Thoracic aorta (tissue), 2 donors: ENCODE measurements around the gene ZNF562. TPM values are rescaled to one million over a fixed set of nuclear protein-coding genes. Genes with fewer than 3 reads are reported as not detected.
A peak's percentile ranks its signal among the peaks of the same experiment; 100 is the strongest.

Source experiments
- ATAC-seq: fragments of 150-250 bp; one replicate; pipeline ENCODE4 v1.8.0; 2017; ENCODE audit warnings: low read depth; ENCODE audit not compliant: insufficient number of reproducible peaks, low FRiP score
- DNase-seq: peaks from one replicate; pipeline ENCODE4 v3.0.0-alpha.2; 2020; ENCODE audit warnings: low spot score
- H3K27ac ChIP-seq, 2 donors: fragments of 200-600 bp; sonication (generic); 1 replicate in 1 of 2; 2 replicates in 1 of 2; pipeline ENCODE4 v1.5.1; 2016; ENCODE audit warnings: mild to moderate bottlenecking in 2 of 2, moderate library complexity in 2 of 2
- H3K27me3 ChIP-seq: fragments of 200-600 bp; sonication (generic); replicated peaks from 2 replicates; pipeline ENCODE4 v1.6.0; 2016; ENCODE audit warnings: mild to moderate bottlenecking; ENCODE audit not compliant: insufficient read depth
- H3K36me3 ChIP-seq: fragments of 200-600 bp; sonication (generic); one replicate; pipeline ENCODE4 v1.5.1; 2016
- H3K4me1 ChIP-seq, 2 donors: fragments of 200-600 bp; sonication (generic); 1 replicate in 1 of 2; 2 replicates in 1 of 2; pipeline versions ENCODE4 v1.5.1 to v1.6.0; 2016; ENCODE audit warnings: low read depth in 2 of 2, mild to moderate bottlenecking in 1 of 2; ENCODE audit not compliant: control insufficient read depth in 1 of 2
- H3K4me3 ChIP-seq: fragments of 200-600 bp; sonication (generic); 2 replicates; pipeline ENCODE4 v1.5.1; 2016; ENCODE audit warnings: mild to moderate bottlenecking
- H3K9me3 ChIP-seq: fragments of 200-600 bp; sonication (generic); 2 replicates; pipeline ENCODE4 v1.5.1; 2016
- total RNA-seq, 2 donors: library from RNA; depleted of rRNA; stranded (reverse); fragments of >200 nt; gene quantifications; one replicate each; pipeline versions ENCODE4 v1.1.0 to v1.2.3, GENCODE V29; 2016
- TF ChIP-seq, protein P1 (sequence below): fragments of 200-600 bp; sonication (generic); IDR thresholded peaks from one replicate; pipeline ENCODE4 v1.5.1; 2019; ENCODE audit warnings: antibody characterized with exemption

ZNF562 gene
- total RNA-seq, 2 donors from 2014 or later, result 13.3 to 35.6 TPM

DNA sequence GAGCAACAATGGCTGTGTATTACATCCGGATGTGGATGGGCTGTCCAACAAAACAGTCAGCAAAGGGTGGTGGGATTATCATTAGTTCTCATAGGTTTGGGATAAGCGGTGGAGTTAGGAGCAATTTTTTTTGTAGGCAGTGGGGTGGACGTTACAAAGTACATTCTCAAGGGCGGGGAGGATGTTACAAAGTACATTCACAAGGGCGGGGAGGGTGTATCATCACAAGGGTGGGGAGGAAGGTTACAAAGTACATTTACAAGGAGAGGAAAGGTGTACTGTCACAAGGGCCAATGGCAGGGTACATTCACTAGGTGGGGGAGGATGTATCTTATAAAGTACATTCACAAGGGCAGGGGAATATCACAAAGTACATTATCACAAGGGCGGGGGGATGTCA, 33.1 kb downstream of the ZNF562 start:
- Histone ChIP-seq H3K9me3 (no peaks in the 10 kb centered on the region), H3K27ac (no peak overlapping the region), H3K36me3 (peaks cover 17% of the 10 kb centered on the region), H3K4me1 (no peaks in the 10 kb centered on the region), H3K4me3 (no peak overlapping the region), H3K27me3 (no peaks in the 10 kb centered on the region)
- ATAC-seq (no peak), DNase-seq (no peak)
- TF ChIP-seq, protein P1, sequence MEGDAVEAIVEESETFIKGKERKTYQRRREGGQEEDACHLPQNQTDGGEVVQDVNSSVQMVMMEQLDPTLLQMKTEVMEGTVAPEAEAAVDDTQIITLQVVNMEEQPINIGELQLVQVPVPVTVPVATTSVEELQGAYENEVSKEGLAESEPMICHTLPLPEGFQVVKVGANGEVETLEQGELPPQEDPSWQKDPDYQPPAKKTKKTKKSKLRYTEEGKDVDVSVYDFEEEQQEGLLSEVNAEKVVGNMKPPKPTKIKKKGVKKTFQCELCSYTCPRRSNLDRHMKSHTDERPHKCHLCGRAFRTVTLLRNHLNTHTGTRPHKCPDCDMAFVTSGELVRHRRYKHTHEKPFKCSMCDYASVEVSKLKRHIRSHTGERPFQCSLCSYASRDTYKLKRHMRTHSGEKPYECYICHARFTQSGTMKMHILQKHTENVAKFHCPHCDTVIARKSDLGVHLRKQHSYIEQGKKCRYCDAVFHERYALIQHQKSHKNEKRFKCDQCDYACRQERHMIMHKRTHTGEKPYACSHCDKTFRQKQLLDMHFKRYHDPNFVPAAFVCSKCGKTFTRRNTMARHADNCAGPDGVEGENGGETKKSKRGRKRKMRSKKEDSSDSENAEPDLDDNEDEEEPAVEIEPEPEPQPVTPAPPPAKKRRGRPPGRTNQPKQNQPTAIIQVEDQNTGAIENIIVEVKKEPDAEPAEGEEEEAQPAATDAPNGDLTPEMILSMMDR, result no peak

DNA sequence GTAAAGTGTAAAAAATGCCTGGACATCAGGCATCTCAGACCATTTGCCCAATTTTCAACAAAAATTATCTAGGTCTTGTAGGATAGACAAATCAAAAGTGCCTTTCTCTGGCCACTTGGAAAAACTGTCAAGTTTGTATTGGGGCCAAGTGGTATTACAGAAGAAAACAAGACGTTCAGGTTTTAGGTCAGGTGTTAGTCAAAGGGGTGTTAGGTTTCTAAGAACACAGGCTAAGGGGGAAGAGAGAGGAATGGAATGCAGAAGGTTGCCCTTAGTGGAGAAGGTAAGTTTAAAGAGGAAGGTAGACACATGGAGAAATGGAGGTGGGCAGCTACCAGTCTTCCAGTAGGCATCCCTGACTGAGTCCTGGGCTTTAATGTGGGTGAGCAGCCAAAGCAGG, 33.9 kb downstream of the ZNF562 start:
- no peaks in the 10 kb centered on the region for H3K4me1 ChIP-seq
- H3K36me3 ChIP-seq, result peaks cover 17% of the 10 kb centered on the region
- H3K9me3 ChIP-seq, result no peaks in the 10 kb centered on the region
- DNase-seq, result no peak
- H3K27me3 ChIP-seq, result no peaks in the 10 kb centered on the region
- H3K4me3 ChIP-seq, result no peak overlapping the region
- no peak for ATAC-seq
- TF ChIP-seq, protein P1, result no peak
- no peak overlapping the region for H3K27ac ChIP-seq

DNA sequence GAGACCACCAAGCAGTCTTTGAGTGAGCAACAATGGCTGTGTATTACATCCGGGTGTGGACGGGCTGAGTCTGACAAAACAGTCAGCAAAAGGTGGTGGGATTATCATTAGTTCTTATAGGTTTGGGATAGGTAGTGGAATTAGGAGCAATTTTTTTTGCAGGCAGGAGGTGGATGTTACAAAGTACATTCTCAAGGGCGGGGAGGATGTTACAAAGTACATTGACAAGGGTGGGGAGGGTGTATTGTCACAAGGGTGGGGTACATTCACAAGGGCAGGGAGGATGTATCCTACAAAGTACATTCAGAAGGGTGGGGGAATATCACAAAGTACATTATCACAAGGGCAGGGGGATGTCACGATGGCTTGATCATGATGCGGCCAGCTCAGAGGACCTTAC, 38.9 kb downstream of the ZNF562 start:
- no peaks in the 10 kb centered on the region for H3K27me3 ChIP-seq
- no peak for ATAC-seq
- no peak for DNase-seq
- H3K36me3 ChIP-seq, result peaks cover 23% of the 10 kb centered on the region
- no peaks in the 10 kb centered on the region for H3K4me1 ChIP-seq
- H3K4me3 ChIP-seq, result no peak overlapping the region
- H3K27ac ChIP-seq, result no peak overlapping the region
- TF ChIP-seq, protein P1, result no peak
- H3K9me3 ChIP-seq, result no peaks in the 10 kb centered on the region

DNA sequence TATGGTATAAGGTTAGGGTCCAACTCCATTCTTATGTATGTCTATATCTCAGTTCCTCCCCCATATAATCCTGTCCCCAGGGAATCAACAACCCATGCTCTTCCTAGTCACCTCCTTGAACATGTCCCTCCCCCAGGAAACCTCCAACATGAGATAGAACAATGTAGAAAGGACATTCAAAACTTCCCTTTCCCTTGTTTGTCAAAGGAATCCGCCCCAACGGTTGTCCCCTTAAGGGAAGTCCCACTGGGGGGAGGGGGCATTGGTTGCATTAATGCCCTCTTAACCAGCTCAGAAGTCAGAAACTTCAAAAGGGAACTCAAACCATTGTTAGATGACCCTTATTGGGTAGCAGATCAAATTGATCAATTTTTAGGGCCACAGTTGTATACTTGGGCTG, 47.0 kb downstream of the ZNF562 start:
- Histone ChIP-seq H3K27me3 (no peaks in the 10 kb centered on the region), H3K36me3 (no peaks in the 10 kb centered on the region), H3K4me3 (no peak overlapping the region), H3K4me1 (peaks cover 2 to 19% of the 10 kb centered on the region in 2 donors), H3K9me3 (no peaks in the 10 kb centered on the region), H3K27ac (no peak overlapping the region)
- TF ChIP-seq, protein P1, result no peak
- DNase-seq (no peak), ATAC-seq (no peak)

DNA sequence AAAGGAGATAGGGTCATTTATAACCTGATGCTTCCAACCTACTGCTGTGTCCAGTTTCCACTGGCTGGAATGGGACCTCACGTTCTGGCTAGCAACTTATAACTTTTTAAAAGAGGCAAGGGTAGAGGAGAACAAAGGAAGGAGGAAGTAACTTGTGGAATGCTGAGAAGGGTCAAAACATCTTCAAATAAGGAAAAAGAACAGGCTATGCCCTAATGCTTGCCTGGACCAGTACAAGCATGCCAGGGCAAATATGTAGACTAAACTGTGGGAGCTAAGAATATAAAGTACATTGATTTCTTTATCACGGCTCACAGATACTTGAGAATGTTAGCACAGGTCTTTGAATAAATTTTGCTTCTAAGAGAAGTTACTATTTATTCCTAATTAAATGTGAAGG, 52.4 kb downstream of the ZNF562 start:
- ATAC-seq (no peak), DNase-seq (no peak)
- TF ChIP-seq, protein P1, result no peak
- H3K9me3 ChIP-seq, result no peaks in the 10 kb centered on the region
- peak overlapping the region; percentile 89 for H3K27ac ChIP-seq
- H3K27me3 ChIP-seq, result no peaks in the 10 kb centered on the region
- peaks cover 9 to 33% of the 10 kb centered on the region in 2 donors for H3K4me1 ChIP-seq
- peaks cover 13% of the 10 kb centered on the region for H3K36me3 ChIP-seq
- H3K4me3 ChIP-seq, result peak overlapping the region; percentile 83
